ENCODE results near the gene UBE4B. TPM values are rescaled to one million over a fixed set of nuclear protein-coding genes. Genes with fewer than 3 reads are reported as not detected.

UBE4B gene
- total and polyA plus RNA-seq, 2 of the 13 experiments (the other 11 are each of a cell fraction or from before 2014, with no cell fraction given), result 15.2 to 24.8 TPM

- TF ChIP-seq ZNF160 (CRISPR knock-in tag; IDR thresholded peaks at IDR 0.05), result 0 out of 2 replicates have a peak, but pooled peaks have one; percentile 41
- TF ChIP-seq MYPOP (CRISPR knock-in tag; IDR thresholded peaks at IDR 0.05), result peak; percentile 89
- no peak for TF ChIP-seq ZNF7 (CRISPR knock-in tag; IDR thresholded peaks at IDR 0.05)
- no peak for TF ChIP-seq ZNF430 (CRISPR knock-in tag; IDR thresholded peaks at IDR 0.05)
- TF ChIP-seq MED13 (CRISPR knock-in tag; IDR thresholded peaks at IDR 0.05), result no peak
- no peak for TF ChIP-seq PITX1 (CRISPR knock-in tag; IDR thresholded peaks at IDR 0.05)
- TF ChIP-seq JUN (CRISPR knock-in tag; IDR thresholded peaks at IDR 0.05), result no peak
- TF ChIP-seq ZNF562 (CRISPR knock-in tag; IDR thresholded peaks at IDR 0.05; ENCODE audit: borderline replicate concordance), result no peak
- TF ChIP-seq EP300 (IDR thresholded peaks at IDR 0.05; ENCODE audit: low read depth in 2 of 2, low read length in 2 of 2), result no peak
- no peak for TF ChIP-seq EP300 (CRISPR knock-in tag; IDR thresholded peaks at IDR 0.05; ENCODE audit: borderline replicate concordance)
- no peak for TF ChIP-seq NAIF1 (CRISPR knock-in tag; IDR thresholded peaks at IDR 0.05; ENCODE audit: borderline replicate concordance)
- no peak for TF ChIP-seq ZNF280B (CRISPR knock-in tag; IDR thresholded peaks at IDR 0.05; ENCODE audit: borderline replicate concordance)
- TF ChIP-seq ZSCAN31 (CRISPR knock-in tag; IDR thresholded peaks at IDR 0.05; ENCODE audit: low read depth), result no peak
- TF ChIP-seq HNRNPLL (IDR thresholded peaks at IDR 0.05; ENCODE audit: low read depth, low read length, poor library complexity, severe bottlenecking), result no peak
- no peak for TF ChIP-seq HCFC1 (IDR thresholded peaks at IDR 0.05; ENCODE audit: low read depth, low read length)
- no peak for TF ChIP-seq MIER2 (CRISPR knock-in tag; IDR thresholded peaks at IDR 0.05)
- peak; percentile 49; the same call in 1 of the 2 replicates for TF ChIP-seq CEBPB (IDR thresholded peaks at IDR 0.05; ENCODE audit: borderline replicate concordance, low read depth, low read length)
- 0 out of 2 replicates have a peak, but pooled peaks have one; percentile 6 for TF ChIP-seq ZNF256 (CRISPR knock-in tag; conservative IDR thresholded peaks at IDR 0.05)
- TF ChIP-seq SALL1 (CRISPR knock-in tag; IDR thresholded peaks at IDR 0.05), result peak; percentile 38; the same call in 1 of the 2 replicates
- no peak for TF ChIP-seq ZZZ3 (CRISPR knock-in tag; IDR thresholded peaks at IDR 0.05; ENCODE audit: borderline replicate concordance)
- TF ChIP-seq ZNF552 (CRISPR knock-in tag; IDR thresholded peaks at IDR 0.05; ENCODE audit: borderline replicate concordance), result no peak
- TF ChIP-seq ATF6 (CRISPR knock-in tag; conservative IDR thresholded peaks at IDR 0.05), result no peak
- TF ChIP-seq BCLAF1 (IDR thresholded peaks at IDR 0.05), result no peak
These were observed 644 bp downstream of the UBE4B start (continued) for GRCh38 chr1:10033359-10033845.

All from HepG2 (cell line).